NCI-H460 (cell line): ENCODE results near the gene SPAG5. TPM values are rescaled to one million over a fixed set of nuclear protein-coding genes. Genes with fewer than 3 reads are reported as not detected.
A peak's percentile ranks its signal among the peaks of the same experiment; 100 is the strongest.

Experiments
- DNase-seq: peaks from one replicate; pipeline ENCODE4 v3.0.0-alpha.2; 2016; ENCODE audit warnings: low read depth; ENCODE audit errors: extremely low read depth
- total RNA-seq: library from RNA; depleted of rRNA; stranded (reverse); fragments of >200 nt; shearing (Covaris generic); gene quantifications from 2 replicates; pipeline ENCODE4 v1.2.3, GENCODE V29; 2014

The SPAG5 gene
- total RNA-seq, 1 experiment from 2014 or later, result 56.3 TPM

- no peak for DNase-seq
These were observed 24.3 kb downstream of the SPAG5 start for GRCh38 chr17:28574526-28574925.

GRCh38 chr17:28573966-28574480 is 24.8 kb downstream of the SPAG5 start:
- DNase-seq, result no peak

GRCh38 chr17:28573521-28573920 is 25.3 kb downstream of the SPAG5 start:
- no peak for DNase-seq

GRCh38 chr17:28573040-28573380 is 25.8 kb downstream of the SPAG5 start:
- DNase-seq, result no peak

GRCh38 chr17:28572259-28573039 is 26.4 kb downstream of the SPAG5 start:
- DNase-seq, result no peak

- peak; percentile 90 for DNase-seq
These were observed 27.3 kb downstream of the SPAG5 start, which contains the start of gene PIGS for GRCh38 chr17:28571361-28572122. PIGS (minus strand) TSS chr17:28571524; CDS start chr17:28571496, 28 bp downstream.

- DNase-seq, result no peak
These were observed 28.0 kb downstream of the SPAG5 start for GRCh38 chr17:28570716-28571360.

- no peak for DNase-seq
These were observed 29.4 kb downstream of the SPAG5 start for GRCh38 chr17:28569446-28569845.

- no peak for DNase-seq
These were observed 31.2 kb downstream of the SPAG5 start for GRCh38 chr17:28567604-28568003.

GRCh38 chr17:28563475-28563874 is 35.4 kb downstream of the SPAG5 start:
- DNase-seq, result no peak

- no peak for DNase-seq
These were observed 43.8 kb downstream of the SPAG5 start for GRCh38 chr17:28555022-28555421.

- DNase-seq, result no peak
These were observed 44.3 kb downstream of the SPAG5 start for GRCh38 chr17:28554565-28554964.

- DNase-seq, result no peak
These were observed 45.8 kb downstream of the SPAG5 start for GRCh38 chr17:28553000-28553505.

GRCh38 chr17:28552176-28552999 is 46.4 kb downstream of the SPAG5 start, which contains the start of gene UNC119:
UNC119 (minus strand) TSS chr17:28552624; CDS start chr17:28552557, 67 bp downstream.
- peak; percentile 53 for DNase-seq

- no peak for DNase-seq
These were observed 47.2 kb downstream of the SPAG5 start for GRCh38 chr17:28551421-28552175.

GRCh38 chr17:28550858-28551257 is 48.0 kb downstream of the SPAG5 start:
- DNase-seq, result no peak

GRCh38 chr17:28549236-28550132 is 49.3 kb downstream of the SPAG5 start:
- DNase-seq, result no peak

GRCh38 chr17:28548417-28549130 is 50.3 kb downstream of the SPAG5 start:
- DNase-seq, result no peak
